ENCODE measurements around the gene GRK4.

DNA sequence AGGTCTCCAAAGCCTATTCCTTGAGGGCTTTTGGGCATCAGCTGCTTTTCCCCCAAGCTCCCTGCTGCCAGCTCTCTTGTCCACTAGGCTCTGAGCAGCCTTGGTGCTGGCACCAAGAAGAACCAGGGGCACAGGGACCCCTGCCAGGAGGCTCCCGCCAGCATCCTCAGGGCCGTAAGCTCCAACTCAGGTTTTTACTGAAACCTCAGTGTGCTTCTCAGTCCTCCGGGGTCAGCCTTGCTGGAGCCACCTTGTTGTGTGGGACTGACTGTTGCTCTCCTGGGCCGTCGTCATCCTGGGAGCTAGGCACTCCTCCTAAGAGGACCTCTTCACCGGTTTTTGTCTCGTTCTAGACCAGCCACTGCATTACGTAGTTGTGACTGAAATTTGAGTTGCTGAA, 39.1 kb upstream of the GRK4 start:
- TF ChIP-seq POLR2A (IDR thresholded peaks at IDR 0.05) (no peak), EP300 (IDR thresholded peaks at IDR 0.05) (no peak)
